GM19324 (cell line): ENCODE data around the gene TICAM2.
A peak's percentile ranks its signal among the peaks of the same experiment; 100 is the strongest.

Source experiments
- ATAC-seq: cut with Tn5 transposase; IDR thresholded peaks from one replicate; pipeline ENCODE4 v1.9.1; 2021; ENCODE audit warnings: mild to moderate bottlenecking, moderate library complexity; ENCODE audit not compliant: unreplicated experiment, low FRiP score

The TICAM2 gene

GRCh38 chr5:115616472-115616871 lies 14.2 kb upstream of the TICAM2 start:
- ATAC-seq: no peak

- no peak for ATAC-seq
Measured at GRCh38 chr5:115611873-115612272, 9.6 kb upstream of the TICAM2 start.

GRCh38 chr5:115607935-115608334 lies 5.7 kb upstream of the TICAM2 start:
- ATAC-seq: no peak

- no peak for ATAC-seq
Measured at GRCh38 chr5:115605436-115605835, 3.2 kb upstream of the TICAM2 start.

- ATAC-seq: peak; percentile 15
Measured at GRCh38 chr5:115602591-115603125, 379 bp upstream of the TICAM2 start.

GRCh38 chr5:115600766-115601165 lies 1.5 kb downstream of the TICAM2 start:
- no peak for ATAC-seq

- no peak for ATAC-seq
Measured at GRCh38 chr5:115599924-115600323, 2.4 kb downstream of the TICAM2 start.

GRCh38 chr5:115599502-115599901 lies 2.8 kb downstream of the TICAM2 start:
- no peak for ATAC-seq

- no peak for ATAC-seq
Measured at GRCh38 chr5:115594128-115595047, 7.9 kb downstream of the TICAM2 start.

- no peak for ATAC-seq
Measured at GRCh38 chr5:115589043-115589442, 13.2 kb downstream of the TICAM2 start.

GRCh38 chr5:115588640-115589039 lies 13.6 kb downstream of the TICAM2 start:
- ATAC-seq: no peak

- ATAC-seq: no peak
Measured at GRCh38 chr5:115586525-115587146, 15.6 kb downstream of the TICAM2 start.

- ATAC-seq: no peak
Measured at GRCh38 chr5:115585265-115585664, 17.0 kb downstream of the TICAM2 start.

- ATAC-seq: no peak
Measured at GRCh38 chr5:115584501-115584900, 17.8 kb downstream of the TICAM2 start.

- no peak for ATAC-seq
Measured at GRCh38 chr5:115583474-115583873, 18.8 kb downstream of the TICAM2 start.

- no peak for ATAC-seq
Measured at GRCh38 chr5:115580941-115581340, 21.3 kb downstream of the TICAM2 start.

GRCh38 chr5:115579747-115580173 lies 22.5 kb downstream of the TICAM2 start:
- ATAC-seq: no peak

- no peak for ATAC-seq
Measured at GRCh38 chr5:115579216-115579615, 23.1 kb downstream of the TICAM2 start.

GRCh38 chr5:115578657-115579056 lies 23.6 kb downstream of the TICAM2 start:
- ATAC-seq: peak; percentile 60

GRCh38 chr5:115577741-115578140 lies 24.5 kb downstream of the TICAM2 start:
- ATAC-seq: no peak

- ATAC-seq: no peak
Measured at GRCh38 chr5:115577329-115577728, 24.9 kb downstream of the TICAM2 start.
